OCI-LY3 (cell line): ENCODE measurements around the gene SLC4A4.

Experiments used
- CTCF ChIP-seq: fragments of 200-600, 300-600 bp; sonication (generic); IDR thresholded peaks from 2 replicates; pipeline ENCODE4 v1.5.1; 2014; ENCODE audit warnings: antibody characterized with exemption, low read length, low read depth
- EZH2phosphoT487 ChIP-seq: fragments of 200-600 bp; shearing (Covaris generic); IDR thresholded peaks from 2 replicates; pipeline ENCODE4 v1.6.1; 2018; ENCODE audit warnings: antibody characterized with exemption, mixed run types, low read depth

DNA sequence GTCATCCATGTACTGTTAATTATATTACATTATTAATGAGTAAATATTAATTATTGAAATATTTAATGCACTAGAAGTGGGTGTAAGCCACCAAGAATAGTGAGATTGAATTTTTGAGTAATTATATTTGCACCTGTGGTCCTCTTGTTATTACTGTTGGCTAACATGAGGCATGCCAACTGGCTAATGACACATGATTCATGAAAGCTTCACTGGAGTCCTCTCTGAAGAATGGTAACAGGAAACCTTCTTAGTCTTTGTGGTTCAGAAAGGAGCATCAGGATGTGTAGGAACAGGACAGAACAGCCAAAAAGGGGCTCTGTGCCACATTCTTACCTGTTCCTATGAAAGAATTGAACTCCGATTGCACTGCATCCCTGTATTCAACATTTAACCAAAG, 65.2 kb downstream of the SLC4A4 start:
- TF ChIP-seq CTCF (no peak), EZH2phosphoT487 (no peak)
